PC-9 (cell line): ENCODE results near the gene TMEM30A.

Experiments
- EZH2 ChIP-seq: fragments of 200-600 bp; sonication (generic); IDR thresholded peaks from 2 replicates; pipeline ENCODE4 v1.8.0; 2017; ENCODE audit warnings: antibody characterized with exemption, low read depth
- TF ChIP-seq, protein P1 (sequence below): fragments of 200-600 bp; sonication (generic); conservative IDR thresholded peaks from 2 replicates; pipeline ENCODE4 v1.6.1; 2017; ENCODE audit warnings: mixed run types, antibody characterized with exemption, mild to moderate bottlenecking, moderate library complexity

DNA sequence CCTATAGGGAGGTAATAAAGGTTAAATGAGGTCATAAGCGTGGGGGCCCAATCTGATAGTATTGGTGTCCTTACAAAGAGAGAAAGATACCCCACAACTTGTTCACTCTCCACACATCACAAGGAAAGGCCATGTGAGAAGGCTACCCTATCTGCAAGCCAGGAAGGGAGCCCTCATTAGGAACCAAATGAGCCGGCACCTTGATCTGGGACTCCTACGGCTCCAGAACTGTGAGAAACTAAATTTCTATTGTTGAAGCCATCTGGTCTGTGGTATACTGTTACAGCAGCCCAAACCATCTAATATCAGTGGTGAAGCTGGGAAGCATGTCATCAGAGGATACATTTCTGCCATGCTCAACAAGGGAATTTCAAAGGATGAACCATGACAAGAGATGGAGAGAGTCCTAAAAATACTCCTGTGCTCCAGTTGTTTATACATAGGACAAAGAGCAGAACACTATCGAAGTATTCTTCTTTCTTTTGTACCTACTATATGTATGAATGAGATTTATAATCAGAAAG, 51.4 kb downstream of the TMEM30A start:
- TF ChIP-seq, protein P1, sequence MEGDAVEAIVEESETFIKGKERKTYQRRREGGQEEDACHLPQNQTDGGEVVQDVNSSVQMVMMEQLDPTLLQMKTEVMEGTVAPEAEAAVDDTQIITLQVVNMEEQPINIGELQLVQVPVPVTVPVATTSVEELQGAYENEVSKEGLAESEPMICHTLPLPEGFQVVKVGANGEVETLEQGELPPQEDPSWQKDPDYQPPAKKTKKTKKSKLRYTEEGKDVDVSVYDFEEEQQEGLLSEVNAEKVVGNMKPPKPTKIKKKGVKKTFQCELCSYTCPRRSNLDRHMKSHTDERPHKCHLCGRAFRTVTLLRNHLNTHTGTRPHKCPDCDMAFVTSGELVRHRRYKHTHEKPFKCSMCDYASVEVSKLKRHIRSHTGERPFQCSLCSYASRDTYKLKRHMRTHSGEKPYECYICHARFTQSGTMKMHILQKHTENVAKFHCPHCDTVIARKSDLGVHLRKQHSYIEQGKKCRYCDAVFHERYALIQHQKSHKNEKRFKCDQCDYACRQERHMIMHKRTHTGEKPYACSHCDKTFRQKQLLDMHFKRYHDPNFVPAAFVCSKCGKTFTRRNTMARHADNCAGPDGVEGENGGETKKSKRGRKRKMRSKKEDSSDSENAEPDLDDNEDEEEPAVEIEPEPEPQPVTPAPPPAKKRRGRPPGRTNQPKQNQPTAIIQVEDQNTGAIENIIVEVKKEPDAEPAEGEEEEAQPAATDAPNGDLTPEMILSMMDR, result no peak
- TF ChIP-seq EZH2, result no peak
